GM23248 (cell line): ENCODE results near the gene MYO10.

Source experiments
- EZH2 ChIP-seq: fragments of 200-600 bp; sonication (generic); IDR thresholded peaks from 2 replicates; pipeline ENCODE4 v1.6.1; 2018; ENCODE audit warnings: antibody characterized with exemption, mild to moderate bottlenecking; ENCODE audit not compliant: insufficient read depth, poor library complexity, severe bottlenecking
- EZH2phosphoT487 ChIP-seq: fragments of 200-600 bp; sonication (generic); IDR thresholded peaks from 2 replicates; pipeline ENCODE4 v1.6.1; 2018; ENCODE audit warnings: antibody characterized with exemption, moderate library complexity, mild to moderate bottlenecking, low read depth; ENCODE audit not compliant: insufficient read depth

DNA sequence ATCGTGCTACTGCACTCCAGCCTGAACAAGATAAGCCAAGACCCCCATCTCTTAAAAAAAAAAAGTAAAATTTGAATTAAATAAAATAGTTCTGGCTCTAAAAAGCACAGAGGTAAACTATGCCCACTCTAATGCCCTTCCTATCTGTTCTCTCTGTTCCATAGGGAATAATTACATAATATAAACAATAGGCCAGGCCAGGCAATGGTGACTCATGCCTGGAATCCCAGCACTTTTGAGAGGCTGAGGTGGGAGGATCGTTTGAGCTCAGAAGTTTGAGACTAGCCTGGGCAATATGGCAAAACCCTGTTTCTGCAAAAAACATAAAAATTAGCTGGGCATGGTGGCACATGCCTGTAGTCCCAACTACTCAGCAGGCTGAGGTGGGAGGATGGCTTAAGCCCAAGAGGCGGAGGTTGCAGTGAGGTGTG, 47.4 kb downstream of the MYO10 start:
- no peak for TF ChIP-seq EZH2
- no peak for TF ChIP-seq EZH2phosphoT487
